Endothelial cell of umbilical vein (primary cell): ENCODE data around the gene DDR2. TPM values are rescaled to one million over a fixed set of nuclear protein-coding genes. Genes with fewer than 3 reads are reported as not detected.
A peak's percentile ranks its signal among the peaks of the same experiment; 100 is the strongest.

Experiments
- BruUV-seq: library from RNA; stranded (reverse); fragments of 400-500 nt; replicated peaks from 2 replicates; lab custom pipeline; 2021; lab: Mats Ljungman, UMichigan
- CTCF ChIA-PET: fragments of 300-600, 350-600 bp; sonication (Branson Sonifier 250); formaldehyde crosslinking; loops from one replicate; lab custom pipeline; 2021; ENCODE audit warnings: antibody characterized with exemption, inconsistent platforms; lab: Charles Lee
- POLR2A ChIA-PET: fragments of 300-600, 350-600 bp; sonication (Branson Sonifier 250); formaldehyde crosslinking; loops from one replicate; lab custom pipeline; 2021; ENCODE audit warnings: antibody characterized with exemption, inconsistent platforms; lab: Charles Lee
- DNase-seq: peaks from one replicate; pipeline ENCODE4 v3.0.0-alpha.2; 2011; ENCODE audit warnings: low read depth, low spot score
- FAIRE-seq: peaks from 2 replicates; lab custom pipeline; 2011; peaks lifted over from hg19 to GRCh38; lab: Jason Lieb, UNC
- H2AFZ ChIP-seq: 2 replicates; pipeline ENCODE4 v1.6.0; 2012; ENCODE audit warnings: low read depth, low read length, control low read depth, inconsistent platforms
- H3K27ac ChIP-seq: 2 replicates; pipeline ENCODE4 v1.5.1; 2011; ENCODE audit warnings: low read depth, mild to moderate bottlenecking, control low read depth, low read length, moderate library complexity; ENCODE audit not compliant: insufficient read depth
- H3K27me3 ChIP-seq, 2 experiments: 2 replicates each; pipeline versions ENCODE4 v1.6.0 to v1.6.1; 2011; ENCODE audit warnings: low read length in 2 of 2, mixed read lengths in 1 of 2; ENCODE audit not compliant: control insufficient read depth in 2 of 2, insufficient read depth in 2 of 2
- H3K36me3 ChIP-seq, 2 experiments: 2 replicates in 1 of 2; 3 replicates in 1 of 2; pipeline ENCODE4 v1.5.1; 2011; ENCODE audit warnings: low read length in 2 of 2, mild to moderate bottlenecking in 1 of 2, moderate library complexity in 1 of 2; ENCODE audit not compliant: control insufficient read depth in 2 of 2, insufficient read depth in 2 of 2; ENCODE audit errors: extremely low read depth in 1 of 2
- H3K4me1 ChIP-seq: 3 replicates; pipeline ENCODE4 v1.5.1; 2011; ENCODE audit warnings: mild to moderate bottlenecking, low read length; ENCODE audit not compliant: control insufficient read depth, insufficient read depth; ENCODE audit errors: extremely low read depth
- H3K4me2 ChIP-seq: 2 replicates; pipeline ENCODE4 v1.6.1; 2011; ENCODE audit warnings: low read length, control low read depth, mixed read lengths; ENCODE audit not compliant: insufficient read depth
- H3K4me3 ChIP-seq, 3 experiments: fragments of 200-600 bp in 1 of 3; sonication (generic), shearing (Covaris generic) in 1 of 3; replicated peaks in 1 of 3; 2 replicates each; pipeline ENCODE4 v1.5.1; 2011 to 2016; ENCODE audit warnings: control low read depth in 3 of 3, low read length in 3 of 3, mild to moderate bottlenecking in 2 of 3, inconsistent platforms in 1 of 3, low read depth in 1 of 3, moderate library complexity in 1 of 3; ENCODE audit not compliant: insufficient read depth in 1 of 3
- H3K79me2 ChIP-seq: 2 replicates; pipeline ENCODE4 v1.6.0; 2012; ENCODE audit warnings: low read length, inconsistent platforms; ENCODE audit not compliant: control insufficient read depth, insufficient read depth
- H3K9ac ChIP-seq: replicated peaks from 2 replicates; pipeline ENCODE3; 2011; ENCODE audit warnings: low read length, control low read depth; ENCODE audit not compliant: insufficient read depth; ENCODE audit errors: extremely low read depth
- H3K9me1 ChIP-seq: replicated peaks from 3 replicates; pipeline ENCODE4 v1.6.0; 2011; ENCODE audit warnings: mild to moderate bottlenecking, low read length; ENCODE audit not compliant: control insufficient read depth, insufficient read depth; ENCODE audit errors: extremely low read depth
- H3K9me3 ChIP-seq: replicated peaks from 2 replicates; pipeline ENCODE4 v1.5.1; 2012; ENCODE audit warnings: low read length, inconsistent platforms; ENCODE audit not compliant: control insufficient read depth, insufficient read depth
- H4K20me1 ChIP-seq: replicated peaks from 2 replicates; pipeline ENCODE3; 2011; ENCODE audit warnings: mild to moderate bottlenecking, low read length; ENCODE audit not compliant: control insufficient read depth, insufficient read depth; ENCODE audit errors: extremely low read depth
- EZH2 ChIP-seq: IDR thresholded peaks from 2 replicates; pipeline ENCODE4 v1.6.1; 2012; ENCODE audit warnings: borderline replicate concordance, low read depth, mild to moderate bottlenecking, moderate library complexity, low read length, inconsistent platforms; ENCODE audit not compliant: severe bottlenecking
- FOS ChIP-seq: IDR thresholded peaks from 2 replicates; pipeline ENCODE4 v1.6.1; 2011; ENCODE audit warnings: mild to moderate bottlenecking, low read length, moderate library complexity, borderline replicate concordance; ENCODE audit not compliant: insufficient read depth
- MAX ChIP-seq: IDR thresholded peaks from 2 replicates; pipeline ENCODE4 v1.6.1; 2011; ENCODE audit not compliant: insufficient read depth, insufficient read length
- MYC ChIP-seq: IDR thresholded peaks from one replicate; pipeline ENCODE4 v1.6.1; 2011; ENCODE audit warnings: mild to moderate bottlenecking, low read depth, low read length
- POLR2A ChIP-seq: IDR thresholded peaks from 2 replicates; pipeline ENCODE4 v1.6.1; 2012; ENCODE audit warnings: low read depth, mild to moderate bottlenecking, control low read depth, low read length
- POLR2AphosphoS5 ChIP-seq: IDR thresholded peaks from 2 replicates; pipeline ENCODE4 v1.6.1; 2012; ENCODE audit warnings: low read depth, mild to moderate bottlenecking, control low read depth, low read length, moderate library complexity; ENCODE audit not compliant: insufficient read depth
- dilution Hi-C: fragments of 300-500 bp; cut with MboI; formaldehyde crosslinking; loops from one replicate; pipeline ENCODE4 v1.15.0; 2019; ENCODE audit warnings: low sequenced_read_pairs; ENCODE audit not compliant: extremely low pct_ligation_motif_present
- intact Hi-C: fragments of 100-400 bp; cut with micrococcal nuclease; formaldehyde crosslinking; loops from one replicate; pipeline ENCODE4 v1.10.0; 2022
- polyA plus RNA-seq, 4 experiments: library from polyadenylated mRNA; depleted of rRNA in 3 of 4; stranded (reverse) in 3 of 4; unstranded in 1 of 4; fragments of >200 nt; gene quantifications; 2 replicates each; pipeline versions ENCODE4 v1.2.1 to v1.2.3, GENCODE V29; 2011 to 2012; ENCODE audit warnings: missing spikeins in 1 of 4
- total RNA-seq: library from RNA; stranded (reverse); gene quantifications from 2 replicates; pipeline ENCODE4 v1.2.3, GENCODE V29; 2021

The DDR2 gene
- total and polyA plus RNA-seq, 2 donors (not counting 3 experiments of a cell fraction or from before 2014, with no cell fraction given): 27.8 to 30.8 TPM

GRCh38 chr1:162709870-162710269 lies 77.6 kb downstream of the DDR2 start:
- H3K9me1 ChIP-seq: no peaks in the 10 kb centered on the region
- intact Hi-C loops: loop anchor here (1.0 kb wide), 1 partner anchor 19 kb away; no protein-coding TSS in a partner anchor
- no peaks in the 10 kb centered on the region for H3K9me3 ChIP-seq
- no peak overlapping the region for H3K27ac ChIP-seq
- no peak overlapping the region for H3K4me3 ChIP-seq
- H3K36me3 ChIP-seq: peaks cover 0 to under 1% of the 10 kb centered on the region in 2 experiments
- peak; percentile 29 for DNase-seq
- H3K9ac ChIP-seq: no peak overlapping the region
- H3K4me1 ChIP-seq: peaks cover 27% of the 10 kb centered on the region
- dilution Hi-C loops: no loop called here
- no peaks in the 10 kb centered on the region for H4K20me1 ChIP-seq
- peak; percentile 63 for FAIRE-seq
- TF ChIP-seq POLR2A (no peak), MAX (no peak), EZH2 (no peak), MYC (no peak)
- CTCF ChIA-PET: interaction anchor here (1.1 to 1.9 kb wide), 3 partner anchors 13 to 82 kb away, joined by 3 to 8 read pairs (median 3); no protein-coding TSS in a partner anchor
- POLR2A ChIA-PET: no interaction called here
- H2AFZ ChIP-seq: no peak overlapping the region
- no TSS peak for BruUV-seq
- H3K79me2 ChIP-seq: no peaks in the 10 kb centered on the region
- H3K4me2 ChIP-seq: no peak overlapping the region
- H3K27me3 ChIP-seq: no peaks in the 10 kb centered on the region

GRCh38 chr1:162710345-162710744 lies 78.1 kb downstream of the DDR2 start:
- Histone ChIP-seq H3K79me2 (no peaks in the 10 kb centered on the region), H3K9me3 (no peaks in the 10 kb centered on the region), H3K36me3 (no peaks in the 10 kb centered on the region), H3K4me1 (peaks cover 27% of the 10 kb centered on the region), H2AFZ (no peak overlapping the region), H3K9ac (no peak overlapping the region), H3K9me1 (no peaks in the 10 kb centered on the region), H3K4me2 (no peak overlapping the region), H3K27ac (no peak overlapping the region), H4K20me1 (no peaks in the 10 kb centered on the region), H3K4me3 (no peak overlapping the region), H3K27me3 (no peaks in the 10 kb centered on the region)
- no TSS peak for BruUV-seq
- ChIA-PET POLR2A (no interaction called here), CTCF (interaction anchor here (1.1 to 1.9 kb wide), 3 partner anchors 14 to 82 kb away, joined by 3 to 8 read pairs (median 3); no protein-coding TSS in a partner anchor)
- TF ChIP-seq POLR2AphosphoS5 (no peak), FOS (peak; percentile 12), EZH2 (no peak)
- intact Hi-C loops (no loop called here), dilution Hi-C loops (no loop called here)
- peak; percentile 31 for DNase-seq
- FAIRE-seq: peak; percentile 53
